Peyer's patch (tissue), 4 donors: ENCODE measurements around the gene ACBD6.

Source experiments
- POLR2A ChIP-seq, 2 donors: fragments of 450-650 bp; IDR thresholded peaks; one replicate each; pipeline ENCODE4 v1.5.1; 2017; ENCODE audit warnings: antibody characterized with exemption in 2 of 2, mild to moderate bottlenecking in 2 of 2, moderate library complexity in 2 of 2
- TF ChIP-seq, protein P1 (sequence below), 6 experiments: fragments of 450-650 bp in 4 of 6; fragments of 200-600 bp in 2 of 6; sonication (generic) in 1 of 6; IDR thresholded peaks; one replicate each; pipeline ENCODE4 v1.5.1; 2017 to 2019; ENCODE audit warnings: antibody characterized with exemption in 6 of 6, mild to moderate bottlenecking in 3 of 6, moderate library complexity in 1 of 6

GRCh38 chr1:180352021-180352420 lies 150.4 kb downstream of the ACBD6 start:
- TF ChIP-seq, protein P1, sequence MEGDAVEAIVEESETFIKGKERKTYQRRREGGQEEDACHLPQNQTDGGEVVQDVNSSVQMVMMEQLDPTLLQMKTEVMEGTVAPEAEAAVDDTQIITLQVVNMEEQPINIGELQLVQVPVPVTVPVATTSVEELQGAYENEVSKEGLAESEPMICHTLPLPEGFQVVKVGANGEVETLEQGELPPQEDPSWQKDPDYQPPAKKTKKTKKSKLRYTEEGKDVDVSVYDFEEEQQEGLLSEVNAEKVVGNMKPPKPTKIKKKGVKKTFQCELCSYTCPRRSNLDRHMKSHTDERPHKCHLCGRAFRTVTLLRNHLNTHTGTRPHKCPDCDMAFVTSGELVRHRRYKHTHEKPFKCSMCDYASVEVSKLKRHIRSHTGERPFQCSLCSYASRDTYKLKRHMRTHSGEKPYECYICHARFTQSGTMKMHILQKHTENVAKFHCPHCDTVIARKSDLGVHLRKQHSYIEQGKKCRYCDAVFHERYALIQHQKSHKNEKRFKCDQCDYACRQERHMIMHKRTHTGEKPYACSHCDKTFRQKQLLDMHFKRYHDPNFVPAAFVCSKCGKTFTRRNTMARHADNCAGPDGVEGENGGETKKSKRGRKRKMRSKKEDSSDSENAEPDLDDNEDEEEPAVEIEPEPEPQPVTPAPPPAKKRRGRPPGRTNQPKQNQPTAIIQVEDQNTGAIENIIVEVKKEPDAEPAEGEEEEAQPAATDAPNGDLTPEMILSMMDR (IDR thresholded peaks at IDR 0.05): no peak
- no peak for TF ChIP-seq POLR2A (IDR thresholded peaks at IDR 0.05)
